VCaP (cell line): ENCODE data around the gene TAP1.

ENCODE experiments used
- H3K27ac ChIP-seq: fragments of 450-650 bp; 2 replicates; pipeline ENCODE4 v1.5.1; 2017
- TF ChIP-seq, protein P1 (sequence below): fragments of 450-650 bp; conservative IDR thresholded peaks from 2 replicates; pipeline ENCODE4 v1.5.1; 2017; ENCODE audit warnings: mild to moderate bottlenecking, moderate library complexity

The TAP1 gene

GRCh38 chr6:32868257-32868788 is 14.8 kb upstream of the TAP1 start:
- TF ChIP-seq, protein P1, sequence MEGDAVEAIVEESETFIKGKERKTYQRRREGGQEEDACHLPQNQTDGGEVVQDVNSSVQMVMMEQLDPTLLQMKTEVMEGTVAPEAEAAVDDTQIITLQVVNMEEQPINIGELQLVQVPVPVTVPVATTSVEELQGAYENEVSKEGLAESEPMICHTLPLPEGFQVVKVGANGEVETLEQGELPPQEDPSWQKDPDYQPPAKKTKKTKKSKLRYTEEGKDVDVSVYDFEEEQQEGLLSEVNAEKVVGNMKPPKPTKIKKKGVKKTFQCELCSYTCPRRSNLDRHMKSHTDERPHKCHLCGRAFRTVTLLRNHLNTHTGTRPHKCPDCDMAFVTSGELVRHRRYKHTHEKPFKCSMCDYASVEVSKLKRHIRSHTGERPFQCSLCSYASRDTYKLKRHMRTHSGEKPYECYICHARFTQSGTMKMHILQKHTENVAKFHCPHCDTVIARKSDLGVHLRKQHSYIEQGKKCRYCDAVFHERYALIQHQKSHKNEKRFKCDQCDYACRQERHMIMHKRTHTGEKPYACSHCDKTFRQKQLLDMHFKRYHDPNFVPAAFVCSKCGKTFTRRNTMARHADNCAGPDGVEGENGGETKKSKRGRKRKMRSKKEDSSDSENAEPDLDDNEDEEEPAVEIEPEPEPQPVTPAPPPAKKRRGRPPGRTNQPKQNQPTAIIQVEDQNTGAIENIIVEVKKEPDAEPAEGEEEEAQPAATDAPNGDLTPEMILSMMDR, result peak; percentile 85
- H3K27ac ChIP-seq, result no peak overlapping the region

GRCh38 chr6:32867554-32868256 is 14.2 kb upstream of the TAP1 start:
- TF ChIP-seq, protein P1, result no peak

DNA sequence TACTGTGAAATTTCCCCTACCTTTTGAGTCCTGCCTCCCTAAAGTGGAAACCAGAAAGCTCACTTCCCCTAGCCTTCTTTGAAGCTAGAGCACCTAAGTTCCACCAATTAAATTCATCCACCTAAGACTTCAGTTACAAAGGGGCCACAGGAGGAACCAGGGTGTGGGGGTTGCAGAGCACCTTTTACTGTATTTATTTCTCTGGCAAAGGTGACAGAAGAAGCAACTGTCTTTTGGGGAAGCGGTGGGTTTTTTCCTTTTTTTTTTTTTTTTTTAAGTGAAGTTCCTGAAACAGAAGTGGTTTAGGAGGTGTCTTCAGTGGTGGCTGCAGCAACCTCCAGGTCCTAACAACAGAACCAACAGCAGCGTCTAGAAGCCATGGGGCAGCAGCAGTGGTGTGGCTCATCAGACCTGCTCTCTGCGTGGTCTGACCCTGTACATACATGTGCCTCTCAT is 13.5 kb upstream of the TAP1 start:
- TF ChIP-seq, protein P1, result no peak
- H3K27ac ChIP-seq, result no peak overlapping the region

More at GRCh38 chr6:32867554-32868256, 14.2 kb upstream of the TAP1 start:
- H3K27ac ChIP-seq, result no peak overlapping the region

DNA sequence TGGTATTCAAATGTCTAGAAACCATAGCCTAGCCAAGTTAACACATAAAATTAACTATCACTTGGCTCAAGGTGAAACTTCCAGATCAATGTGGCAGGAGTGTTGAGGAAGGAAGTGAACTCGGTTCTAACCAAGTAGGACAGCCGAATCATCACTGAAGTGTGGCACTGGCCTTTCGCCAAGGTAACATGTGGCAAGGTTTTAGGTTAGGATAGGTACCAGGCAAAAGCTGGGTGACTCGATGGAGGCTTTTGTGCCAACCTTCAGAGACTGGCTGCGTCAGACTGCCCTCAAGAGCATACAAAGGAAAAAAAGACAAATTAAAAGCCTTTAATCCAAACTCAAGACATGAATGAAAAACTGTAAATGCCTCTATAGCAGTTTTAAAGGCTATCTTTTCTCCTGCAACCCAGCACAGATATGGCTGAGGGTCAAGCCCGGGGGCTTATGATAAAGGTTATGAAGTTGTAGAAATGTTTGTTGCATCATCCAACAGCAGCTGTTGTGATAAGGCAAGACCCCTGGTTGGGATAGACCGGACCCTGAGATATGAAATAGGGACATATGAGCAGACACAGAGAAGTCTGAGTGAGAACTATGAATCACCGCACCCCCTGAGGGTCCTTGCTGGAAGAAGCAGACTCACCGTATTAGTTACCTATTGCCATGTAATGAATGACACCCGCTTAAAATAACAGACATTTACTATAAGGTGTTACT is 12.4 kb upstream of the TAP1 start:
- H3K27ac ChIP-seq, result no peak overlapping the region
- TF ChIP-seq, protein P1, result no peak

DNA sequence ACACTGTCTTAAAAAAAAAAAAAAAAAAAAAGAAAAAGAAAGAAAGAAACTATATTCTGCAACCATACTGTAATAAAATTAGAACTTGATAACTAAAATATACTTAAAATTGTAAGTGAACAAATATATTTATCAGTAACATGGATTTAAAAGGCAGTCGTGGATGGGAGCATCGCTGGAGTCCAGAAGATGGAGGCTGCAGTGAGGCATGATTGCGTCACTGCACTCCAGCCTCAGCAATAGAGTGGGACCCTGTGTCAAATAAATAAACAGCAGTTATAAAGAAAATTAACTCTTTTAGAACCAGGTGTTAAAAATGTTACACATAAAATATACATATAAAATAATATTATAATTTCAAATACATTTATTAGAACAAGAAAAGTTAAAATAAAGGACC is 9.2 kb upstream of the TAP1 start:
- TF ChIP-seq, protein P1, result no peak
- peak overlapping the region; percentile 38; the same call in 1 of the 2 replicates for H3K27ac ChIP-seq

GRCh38 chr6:32860674-32861073 is 7.2 kb upstream of the TAP1 start:
- TF ChIP-seq, protein P1, result no peak
- H3K27ac ChIP-seq, result peak overlapping the region; percentile 38; the same call in 1 of the 2 replicates

DNA sequence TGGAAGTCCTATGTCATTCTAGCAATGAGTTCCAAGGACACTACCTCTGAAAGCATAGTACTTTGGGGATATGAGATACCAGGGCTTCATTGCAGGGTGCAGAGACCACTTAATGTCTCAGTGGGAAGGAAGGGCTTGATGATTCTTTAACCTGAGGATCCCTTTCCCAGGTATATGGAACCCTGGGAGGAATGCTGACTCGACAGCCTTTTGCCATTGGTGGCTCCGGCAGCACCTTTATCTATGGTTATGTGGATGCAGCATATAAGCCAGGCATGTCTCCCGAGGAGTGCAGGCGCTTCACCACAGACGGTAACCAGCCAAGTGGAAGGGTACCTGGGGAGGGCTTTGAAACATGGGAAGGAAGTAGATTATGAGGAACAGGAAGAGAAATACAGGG is 4.7 kb upstream of the TAP1 start:
- no peak overlapping the region for H3K27ac ChIP-seq
- TF ChIP-seq, protein P1, result no peak
